Measurements from ENCODE around the gene ADGRA3. TPM values are rescaled to one million over a fixed set of nuclear protein-coding genes. Genes with fewer than 3 reads are reported as not detected.
A peak's percentile ranks its signal among the peaks of the same experiment; 100 is the strongest.

Gene ADGRA3
- total RNA-seq, 6 experiments from 2014 or later: 25.0 to 146 (median 60.2) TPM

DNA sequence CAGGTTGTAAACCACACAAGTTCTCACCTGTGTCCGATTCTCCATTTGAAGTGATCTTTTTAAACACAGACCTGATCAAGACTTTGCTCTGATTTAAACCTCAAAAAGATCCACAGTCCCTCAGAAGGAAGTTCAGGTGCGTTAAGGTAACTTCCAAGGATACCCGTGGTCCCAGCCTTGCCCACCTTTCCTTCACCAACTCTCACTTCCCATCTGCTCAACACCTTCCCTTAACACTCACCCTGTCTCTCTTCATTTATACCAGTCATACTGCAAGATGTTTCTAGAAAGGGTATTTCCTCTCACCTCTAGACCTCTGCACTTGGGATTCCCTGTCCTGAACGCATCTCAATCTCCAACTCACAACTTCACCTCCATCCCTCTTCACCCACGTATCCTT is 49.9 kb downstream of the ADGRA3 start:
- Histone ChIP-seq H3K27me3 (no peaks in the 10 kb centered on the region), H3K9me3 (no peaks in the 10 kb centered on the region), H3K4me3 (no peak overlapping the region), H3K36me3 (peaks cover 0 to 2% (median 0%) of the 10 kb centered on the region in 4 donors), H3K4me1 (no peaks in the 10 kb centered on the region), H3K27ac (no peak overlapping the region)
- TF ChIP-seq, protein P1, sequence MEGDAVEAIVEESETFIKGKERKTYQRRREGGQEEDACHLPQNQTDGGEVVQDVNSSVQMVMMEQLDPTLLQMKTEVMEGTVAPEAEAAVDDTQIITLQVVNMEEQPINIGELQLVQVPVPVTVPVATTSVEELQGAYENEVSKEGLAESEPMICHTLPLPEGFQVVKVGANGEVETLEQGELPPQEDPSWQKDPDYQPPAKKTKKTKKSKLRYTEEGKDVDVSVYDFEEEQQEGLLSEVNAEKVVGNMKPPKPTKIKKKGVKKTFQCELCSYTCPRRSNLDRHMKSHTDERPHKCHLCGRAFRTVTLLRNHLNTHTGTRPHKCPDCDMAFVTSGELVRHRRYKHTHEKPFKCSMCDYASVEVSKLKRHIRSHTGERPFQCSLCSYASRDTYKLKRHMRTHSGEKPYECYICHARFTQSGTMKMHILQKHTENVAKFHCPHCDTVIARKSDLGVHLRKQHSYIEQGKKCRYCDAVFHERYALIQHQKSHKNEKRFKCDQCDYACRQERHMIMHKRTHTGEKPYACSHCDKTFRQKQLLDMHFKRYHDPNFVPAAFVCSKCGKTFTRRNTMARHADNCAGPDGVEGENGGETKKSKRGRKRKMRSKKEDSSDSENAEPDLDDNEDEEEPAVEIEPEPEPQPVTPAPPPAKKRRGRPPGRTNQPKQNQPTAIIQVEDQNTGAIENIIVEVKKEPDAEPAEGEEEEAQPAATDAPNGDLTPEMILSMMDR (IDR thresholded peaks at IDR 0.05): no peak
- TF ChIP-seq POLR2A (IDR thresholded peaks at IDR 0.05): no peak
- intact Hi-C loops (cut with DNase I): no loop called here
- ATAC-seq: no peak
- 96% methylated on average over 5 of the region's 5 CpGs for WGBS (ENCODE audit: insufficient coverage, low coverage, low lambda C conversion rate, missing lambda C conversion rate)
- DNase-seq: no peak

DNA sequence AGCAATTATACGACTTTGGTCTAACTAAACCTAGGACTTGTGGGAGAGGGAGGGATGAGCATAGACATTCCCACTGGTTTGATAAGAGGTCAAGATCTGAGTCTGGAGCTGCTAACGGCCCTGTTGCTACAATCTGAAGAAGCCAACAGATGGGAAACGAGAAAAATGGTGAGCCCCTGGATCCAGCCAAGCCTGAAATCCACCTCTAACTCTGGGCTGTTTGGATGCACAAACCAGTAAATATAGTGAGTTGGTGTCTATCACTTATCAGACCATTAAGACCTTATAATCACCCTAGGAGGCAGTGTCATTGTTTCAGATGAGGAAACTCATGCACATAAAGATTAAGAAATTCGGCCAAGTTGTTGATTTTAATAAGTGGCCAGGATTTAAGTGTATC is 50.5 kb downstream of the ADGRA3 start:
- Histone ChIP-seq H3K27ac (no peak overlapping the region), H3K36me3 (peaks cover 0 to 2% (median 0%) of the 10 kb centered on the region in 4 donors), H3K27me3 (no peaks in the 10 kb centered on the region), H3K4me1 (no peaks in the 10 kb centered on the region), H3K9me3 (no peaks in the 10 kb centered on the region), H3K4me3 (no peak overlapping the region)
- intact Hi-C loops (cut with DNase I): no loop called here
- DNase-seq: no peak
- WGBS (ENCODE audit: insufficient coverage, low coverage, low lambda C conversion rate, missing lambda C conversion rate): 76% methylated on average over 3 of the region's 4 CpGs
- TF ChIP-seq POLR2A (IDR thresholded peaks at IDR 0.05): no peak
- ATAC-seq: no peak

DNA sequence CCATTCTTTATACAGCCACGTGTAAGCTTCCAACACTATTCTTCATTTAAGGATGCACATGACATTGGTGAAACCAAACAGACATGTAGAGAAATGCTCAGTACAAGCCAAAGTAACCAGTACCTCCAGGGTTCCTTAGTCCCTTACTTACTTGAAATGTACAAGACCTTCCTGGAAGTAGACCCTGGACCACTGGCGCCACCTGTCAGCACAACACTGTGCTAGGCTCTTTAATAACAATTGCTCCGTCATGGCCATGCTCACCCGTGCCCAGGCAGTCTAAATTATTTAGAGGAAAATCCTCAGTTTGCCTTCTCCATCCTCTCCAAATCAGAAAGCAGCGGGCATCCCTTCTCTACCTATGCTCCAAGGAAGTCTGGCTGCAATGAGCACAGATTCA is 52.7 kb downstream of the ADGRA3 start:
- H3K27me3 ChIP-seq: no peaks in the 10 kb centered on the region
- DNase-seq: no peak
- ATAC-seq: peak; percentile 58 to 74 (median 66)
- 88% methylated on average over 4 of the region's 5 CpGs for WGBS (ENCODE audit: insufficient coverage, low coverage, low lambda C conversion rate, missing lambda C conversion rate)
- intact Hi-C loops (cut with DNase I): no loop called here
- peaks cover 0 to 2% (median 0%) of the 10 kb centered on the region in 4 donors for H3K36me3 ChIP-seq
- no peaks in the 10 kb centered on the region for H3K9me3 ChIP-seq
- H3K4me3 ChIP-seq: no peak overlapping the region
- no peak for TF ChIP-seq POLR2A (IDR thresholded peaks at IDR 0.05)
- TF ChIP-seq, protein P1 (IDR thresholded peaks at IDR 0.05): peak in 1 of 4 donors; percentile 35
- no peak overlapping the region for H3K27ac ChIP-seq
- H3K4me1 ChIP-seq: no peaks in the 10 kb centered on the region

DNA sequence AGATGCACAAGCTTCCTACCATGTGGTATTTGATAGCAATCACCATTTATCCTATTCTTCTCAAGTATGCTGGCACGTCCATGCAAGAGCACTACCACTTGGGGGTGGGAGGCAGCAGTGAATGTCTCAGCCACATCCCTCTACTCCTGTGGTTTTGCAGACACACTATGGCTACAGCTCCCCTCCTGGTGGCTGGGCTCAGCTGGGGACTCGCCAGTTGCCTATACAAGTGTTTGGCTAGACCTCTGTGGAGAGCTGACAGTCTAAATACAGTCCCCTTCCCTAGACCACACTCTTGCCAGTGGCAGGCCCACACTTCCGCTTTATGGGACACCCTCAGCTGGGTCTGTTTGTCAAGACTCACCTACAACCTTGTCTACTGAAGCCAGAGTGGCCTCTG is 53.2 kb downstream of the ADGRA3 start:
- TF ChIP-seq, protein P1 (IDR thresholded peaks at IDR 0.05): no peak
- TF ChIP-seq POLR2A (IDR thresholded peaks at IDR 0.05): no peak
- Histone ChIP-seq H3K27ac (no peak overlapping the region), H3K36me3 (peaks cover 0 to 2% (median 0%) of the 10 kb centered on the region in 4 donors), H3K27me3 (no peaks in the 10 kb centered on the region), H3K4me1 (no peaks in the 10 kb centered on the region), H3K9me3 (no peaks in the 10 kb centered on the region), H3K4me3 (no peak overlapping the region)
- WGBS (ENCODE audit: insufficient coverage, low coverage, low lambda C conversion rate, missing lambda C conversion rate): 100% methylated on average over 1 of the region's 3 CpGs
- ATAC-seq (peak in 2 of 4 donors; percentile 18 to 19), DNase-seq (no peak)
- intact Hi-C loops (cut with DNase I): no loop called here

DNA sequence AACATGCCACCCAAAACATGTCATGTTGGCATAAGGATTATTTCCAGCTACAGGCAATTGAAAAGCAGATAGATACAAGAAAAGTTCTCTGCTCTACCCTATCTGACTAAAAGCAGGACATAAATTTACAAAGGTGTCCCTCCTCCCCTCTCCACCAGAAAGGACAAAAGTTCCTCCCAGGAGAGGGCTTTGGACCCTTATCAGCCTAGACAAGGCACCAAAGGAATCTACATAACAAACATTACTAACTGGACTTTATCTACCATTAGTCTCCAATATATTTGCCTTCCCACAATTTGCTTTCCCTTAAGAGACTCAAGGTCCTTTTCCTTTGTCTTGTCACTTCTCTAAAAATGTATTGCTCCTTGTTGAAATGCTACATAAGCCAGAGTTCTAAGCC is 55.6 kb downstream of the ADGRA3 start:
- intact Hi-C loops (cut with DNase I): no loop called here
- no peaks in the 10 kb centered on the region for H3K27me3 ChIP-seq
- TF ChIP-seq, protein P1 (IDR thresholded peaks at IDR 0.05): no peak
- no peak for TF ChIP-seq POLR2A (IDR thresholded peaks at IDR 0.05)
- no peak overlapping the region for H3K4me3 ChIP-seq
- DNase-seq (no peak), ATAC-seq (no peak)
- no peaks in the 10 kb centered on the region for H3K9me3 ChIP-seq
- no peak overlapping the region for H3K27ac ChIP-seq
- H3K36me3 ChIP-seq: no peaks in the 10 kb centered on the region
- H3K4me1 ChIP-seq: no peaks in the 10 kb centered on the region
